NCI-H2107 (cell line): ENCODE results near the gene SASH3.

Experiments used
- DNase-seq: peaks from one replicate; lab custom pipeline; 2025; lab: John Stamatoyannopoulos, UW

The SASH3 gene

GRCh38 chrX:129783291-129783713 is 3.6 kb downstream of the SASH3 start:
- no peak for DNase-seq

DNA sequence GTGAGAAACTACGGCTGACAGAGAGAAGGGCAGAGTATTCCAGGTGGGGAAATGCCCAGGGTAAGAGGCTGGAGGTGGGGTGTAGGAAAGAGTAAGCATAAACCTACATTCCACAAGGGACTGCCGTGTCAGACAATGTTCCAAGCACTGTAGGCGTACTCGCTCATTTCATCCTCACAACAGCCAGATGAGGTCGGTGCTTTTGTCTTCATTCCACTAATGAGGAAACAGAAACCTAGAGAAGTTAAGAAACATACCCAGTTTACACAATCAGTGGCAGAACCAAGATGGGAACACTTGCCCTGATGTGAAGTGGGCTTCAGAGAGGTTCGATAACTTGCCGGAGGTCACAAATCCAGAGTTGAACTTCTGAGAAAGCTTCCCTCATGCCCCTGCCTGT is 4.6 kb downstream of the SASH3 start:
- no peak for DNase-seq

- DNase-seq = no peak
Observed at GRCh38 chrX:129785160-129785947, 5.6 kb downstream of the SASH3 start.

DNA sequence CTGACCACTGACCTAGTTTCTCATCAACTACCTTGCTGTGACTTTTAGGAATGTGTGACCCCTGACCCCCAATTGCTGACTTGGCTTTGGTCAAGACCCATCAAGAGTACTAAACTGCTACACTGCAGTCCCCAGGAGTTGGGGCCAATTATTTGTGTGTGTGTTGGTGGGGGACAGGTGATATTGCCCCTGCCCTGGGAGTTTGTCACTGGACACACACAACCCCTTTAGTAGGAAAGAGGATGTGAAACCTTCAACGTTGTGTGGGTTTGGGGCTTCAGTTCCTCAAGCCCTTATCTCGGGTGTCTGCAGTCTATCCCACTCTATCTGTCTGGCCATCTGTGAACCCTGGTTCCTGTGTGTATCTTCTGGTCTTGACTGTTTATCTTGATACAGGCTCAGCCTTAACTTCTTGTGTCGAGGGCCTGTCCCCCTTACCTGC is 6.5 kb downstream of the SASH3 start:
- no peak for DNase-seq

- DNase-seq = no peak
Observed at GRCh38 chrX:129787336-129788055, 7.7 kb downstream of the SASH3 start.

DNA sequence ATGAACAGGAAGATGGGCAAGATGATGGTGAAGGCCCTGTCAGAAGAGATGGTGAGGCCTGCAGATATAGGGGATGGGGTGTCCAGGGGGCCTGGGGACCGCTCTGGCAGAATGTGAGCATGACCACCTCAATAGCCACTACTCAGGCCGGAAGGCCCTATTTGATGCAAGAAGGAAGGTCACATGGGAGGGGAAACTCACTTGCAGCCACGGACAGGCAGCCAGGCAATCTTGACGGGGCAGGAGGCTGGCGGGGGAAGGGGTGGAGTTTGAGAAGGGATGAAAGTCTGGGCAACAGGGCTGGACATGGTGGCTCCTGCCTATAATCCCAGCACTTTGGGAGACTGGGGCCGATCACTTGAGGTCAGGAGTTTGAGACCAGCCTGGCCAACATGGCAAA is 8.8 kb downstream of the SASH3 start:
- DNase-seq = no peak

GRCh38 chrX:129790146-129790545 is 10.4 kb downstream of the SASH3 start:
- DNase-seq = no peak

DNA sequence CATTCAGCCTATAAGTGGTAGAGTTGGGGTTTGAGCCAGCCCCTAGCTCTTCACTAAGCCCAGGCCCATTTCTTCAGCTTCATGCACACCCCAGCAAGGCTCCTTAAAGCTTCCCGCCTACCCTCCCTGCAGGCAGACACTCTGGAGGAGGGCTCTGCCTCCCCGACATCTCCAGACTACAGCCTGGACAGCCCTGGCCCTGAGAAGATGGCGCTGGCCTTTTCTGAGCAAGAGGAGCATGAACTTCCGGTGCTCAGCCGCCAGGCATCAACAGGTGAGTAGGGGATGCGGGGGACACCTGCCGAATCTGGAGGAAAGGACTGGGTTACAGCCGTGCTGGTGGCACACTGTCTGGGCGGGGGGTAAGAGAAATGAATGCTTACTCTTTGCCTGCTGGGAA is 11.1 kb downstream of the SASH3 start:
- DNase-seq = no peak

DNA sequence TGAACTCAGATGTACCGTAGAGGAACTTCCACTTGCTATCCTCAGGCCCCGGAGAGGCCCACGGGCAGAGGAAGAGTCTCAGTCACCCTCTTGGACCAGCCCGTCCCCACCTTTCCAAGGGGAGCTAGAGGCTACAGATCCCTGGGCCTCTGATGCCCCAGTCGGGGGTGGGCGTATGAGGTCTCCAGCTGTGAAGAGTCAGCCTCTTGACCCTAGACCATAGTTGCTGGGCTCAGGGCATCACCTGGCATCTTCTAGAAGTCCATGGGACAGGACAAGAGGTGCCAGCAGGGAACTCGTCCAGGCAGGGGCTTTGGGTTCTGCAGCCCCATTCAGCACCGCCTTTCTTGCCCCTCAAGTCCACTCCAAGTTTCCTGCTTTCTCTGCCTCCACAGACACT is 11.6 kb downstream of the SASH3 start:
- no peak for DNase-seq

- DNase-seq = peak; percentile 38
Observed at GRCh38 chrX:129791961-129792570, 12.3 kb downstream of the SASH3 start.

DNA sequence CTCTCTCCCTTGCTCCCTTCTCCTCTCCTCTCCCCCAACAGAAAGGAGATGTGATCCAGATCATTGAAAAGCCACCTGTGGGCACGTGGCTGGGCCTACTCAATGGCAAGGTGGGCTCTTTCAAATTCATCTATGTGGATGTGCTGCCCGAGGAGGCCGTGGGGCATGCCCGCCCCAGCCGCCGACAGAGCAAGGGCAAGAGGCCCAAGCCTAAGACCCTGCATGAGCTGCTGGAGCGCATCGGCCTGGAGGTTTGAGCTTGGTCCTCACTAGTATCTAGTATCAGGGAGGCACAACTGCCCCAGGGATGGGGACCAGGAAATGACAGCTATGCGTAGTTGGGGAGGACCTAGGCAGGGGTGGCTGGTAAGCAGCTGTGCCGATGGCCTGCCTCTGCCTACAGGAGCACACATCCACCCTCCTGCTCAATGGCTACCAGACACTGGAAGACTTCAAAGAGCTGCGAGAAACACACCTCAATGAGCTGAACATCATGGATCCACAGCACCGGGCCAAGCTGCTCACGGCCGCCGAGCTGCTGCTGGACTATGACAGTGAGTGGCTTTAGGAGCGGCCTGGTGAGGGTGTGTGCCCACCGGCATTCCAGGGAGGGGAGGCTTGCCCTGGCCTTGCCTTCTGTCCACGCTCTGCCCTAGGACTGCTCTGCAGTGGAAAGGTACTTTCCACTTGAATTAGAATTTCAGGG is 13.0 kb downstream of the SASH3 start:
- DNase-seq = no peak

DNA sequence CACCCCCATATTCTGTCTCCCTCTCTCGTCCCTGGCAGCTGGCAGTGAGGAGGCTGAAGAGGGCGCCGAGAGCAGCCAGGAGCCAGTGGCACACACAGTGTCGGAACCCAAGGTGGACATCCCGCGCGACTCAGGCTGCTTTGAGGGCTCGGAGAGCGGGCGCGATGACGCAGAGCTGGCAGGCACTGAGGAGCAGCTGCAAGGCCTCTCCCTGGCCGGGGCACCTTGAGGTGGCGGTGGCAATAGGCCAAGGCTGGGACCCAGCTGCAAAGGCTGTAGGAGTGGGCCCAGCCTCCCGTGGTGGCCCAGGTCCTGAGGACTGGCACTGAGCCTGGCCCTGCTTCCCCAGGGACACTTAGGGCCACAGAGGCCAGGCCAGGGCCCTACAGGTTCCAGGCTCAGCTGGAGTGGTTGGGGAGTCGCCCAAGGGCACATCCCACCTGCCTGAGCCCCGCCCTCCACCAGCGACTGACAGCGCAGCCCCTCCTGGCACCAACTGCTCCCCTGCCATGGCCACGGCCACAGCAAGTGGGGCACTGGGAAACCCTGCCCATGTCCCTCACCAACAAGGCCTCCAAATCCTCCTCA is 13.9 kb downstream of the SASH3 start:
- peak; percentile 65 for DNase-seq

DNA sequence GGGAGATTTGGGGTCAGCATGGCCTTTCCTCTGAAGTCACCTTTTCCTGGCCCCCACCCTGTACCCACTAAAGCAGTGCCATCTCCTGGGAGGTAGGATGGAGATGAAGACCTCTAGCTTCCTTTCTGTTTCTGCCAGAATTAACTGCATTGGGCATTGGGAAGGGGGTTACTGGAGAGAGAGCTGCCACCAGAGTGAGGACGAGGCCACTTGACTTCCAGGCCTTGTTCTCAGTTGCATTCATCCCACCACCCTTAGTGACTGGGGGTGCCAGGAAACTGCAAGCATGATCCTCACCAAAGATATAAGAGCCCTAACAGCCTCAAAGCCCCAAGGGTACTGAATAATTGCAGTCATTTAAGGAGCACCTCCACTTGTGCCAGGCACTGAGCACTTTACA is 15.8 kb downstream of the SASH3 start:
- no peak for DNase-seq

- DNase-seq = no peak
Observed at GRCh38 chrX:129797251-129797906, 17.6 kb downstream of the SASH3 start.

DNA sequence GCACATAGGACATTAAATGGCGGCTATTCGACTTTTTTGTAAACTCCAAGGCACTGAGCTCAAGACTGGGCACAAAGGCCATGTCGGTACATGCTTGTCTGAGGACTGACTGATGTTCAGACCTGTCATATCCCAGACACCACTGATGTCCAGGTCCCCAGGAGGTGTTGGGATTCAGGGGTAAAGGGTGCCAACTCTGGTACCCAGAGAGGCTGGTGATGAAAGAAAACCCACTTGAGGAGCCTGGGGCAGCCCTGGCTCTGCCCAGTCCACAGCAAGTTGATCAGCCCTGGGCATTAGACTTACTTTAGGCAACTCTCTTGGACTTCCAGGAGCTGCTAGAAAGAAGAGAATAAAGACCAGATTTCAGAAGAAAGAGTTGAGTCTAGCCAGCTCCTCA is 18.7 kb downstream of the SASH3 start:
- no peak for DNase-seq

DNA sequence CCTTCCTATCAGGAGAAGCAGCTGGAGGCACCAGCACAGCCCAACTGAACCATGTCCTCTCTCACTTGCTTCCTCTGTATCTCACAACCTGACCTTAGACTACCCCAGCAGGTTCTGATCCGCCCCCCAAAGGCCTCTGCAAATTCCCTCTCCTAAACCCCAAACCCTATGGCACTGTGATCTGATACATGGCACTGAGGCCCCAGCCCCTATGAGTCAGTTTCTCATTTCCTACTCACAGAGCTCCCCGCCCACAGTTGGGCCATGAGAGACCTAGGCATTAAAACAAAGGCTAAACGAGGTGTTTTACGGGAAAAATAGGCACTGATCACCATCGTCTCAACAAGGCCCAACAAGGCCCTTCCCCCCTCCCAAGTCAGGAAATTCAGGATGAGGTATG is 19.1 kb downstream of the SASH3 start:
- no peak for DNase-seq

- no peak for DNase-seq
Observed at GRCh38 chrX:129800186-129800585, 20.4 kb downstream of the SASH3 start.

DNA sequence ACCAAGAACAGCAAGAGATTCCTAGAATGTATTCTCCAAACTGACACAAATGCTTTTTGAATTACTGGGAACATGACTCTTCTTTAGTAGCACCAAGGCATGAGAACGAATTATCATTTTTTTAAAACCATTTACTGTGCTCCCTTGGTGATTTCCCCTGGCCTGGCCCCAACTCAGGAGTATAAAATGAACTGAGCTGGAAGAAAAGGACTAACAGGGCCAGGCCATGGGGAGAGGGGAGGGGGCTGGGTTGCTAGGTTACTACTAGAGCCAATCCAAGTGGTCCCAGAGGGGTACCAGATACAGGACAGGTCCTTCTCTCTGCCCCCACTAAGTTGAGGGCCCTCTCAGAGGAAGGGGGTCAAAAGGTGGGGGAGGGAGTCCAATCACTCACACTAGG is 23.1 kb downstream of the SASH3 start:
- DNase-seq = no peak

DNA sequence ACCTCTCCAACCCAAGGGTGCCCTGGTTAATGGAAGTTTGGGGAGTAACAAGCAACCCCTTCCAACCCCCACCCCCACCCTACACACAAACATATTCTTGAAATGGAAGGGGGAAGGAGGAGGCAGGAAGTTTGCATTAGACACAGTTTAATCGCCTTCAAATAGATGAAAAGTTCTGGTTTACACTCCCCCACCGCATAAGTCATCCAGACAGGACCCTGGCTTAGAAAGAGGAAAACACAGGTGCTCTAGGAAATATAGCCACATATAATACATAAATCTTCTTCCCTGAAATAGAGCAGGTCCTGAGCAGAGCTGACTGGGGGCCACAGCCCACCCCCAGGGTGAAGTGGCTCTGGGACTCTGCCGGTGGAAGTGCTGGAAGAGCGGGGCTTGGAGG is 25.1 kb downstream of the SASH3 start:
- DNase-seq = no peak

GRCh38 chrX:129808158-129808828 is 28.5 kb downstream of the SASH3 start:
- no peak for DNase-seq
